Measurements from ENCODE around the gene FRMD1. TPM values are rescaled to one million over a fixed set of nuclear protein-coding genes. Genes with fewer than 3 reads are reported as not detected.

FRMD1 gene
- polyA plus RNA-seq, 3 donors, result not detected

GRCh38 chr6:168097221-168097620, 18.2 kb upstream of the FRMD1 start:
- H3K9ac ChIP-seq (ENCODE audit: insufficient read depth, low read length, poor library complexity, severe bottlenecking), result no peak overlapping the region
- no peak overlapping the region for H3K4me3 Mint-ChIP-seq

GRCh38 chr6:168096271-168096764, 17.3 kb upstream of the FRMD1 start:
- Histone ChIP-seq H3K4me2 (replicated peaks; ENCODE audit: extremely low read depth, low read length, poor library complexity, severe bottlenecking) (no peak overlapping the region), H3K9me3 (replicated peaks in 1 of 2; ENCODE audit: control insufficient read depth in 1 of 2, insufficient read depth in 1 of 2, low read length in 2 of 2) (peaks cover 0 to 10% of the 10 kb centered on the region in 2 donors), H3K79me2 (ENCODE audit: insufficient read depth, low read length) (no peaks in the 10 kb centered on the region), H3K27ac (ENCODE audit: low read depth in 1 of 2, low read length in 2 of 2) (no peak overlapping the region), H2AFZ (ENCODE audit: insufficient read depth, low read depth, low read length, poor library complexity, severe bottlenecking) (no peak overlapping the region), H3K4me1 (ENCODE audit: control insufficient read depth in 1 of 2, insufficient read depth in 2 of 2, low read length in 2 of 2) (no peaks in the 10 kb centered on the region), H3K9ac (ENCODE audit: insufficient read depth, low read length, poor library complexity, severe bottlenecking) (no peak overlapping the region), H3K27me3 (ENCODE audit: control insufficient read depth in 2 of 2, insufficient read depth in 2 of 2, low read length in 2 of 2) (peaks cover 0 to 12% of the 10 kb centered on the region in 2 donors), H3K36me3 (replicated peaks in 1 of 2; ENCODE audit: control insufficient read depth in 1 of 2, insufficient read depth in 2 of 2, low read length in 2 of 2) (no peaks in the 10 kb centered on the region), H4K20me1 (ENCODE audit: insufficient read depth, low read length) (no peaks in the 10 kb centered on the region), H3K4me3 (replicated peaks in 1 of 3; ENCODE audit: low read depth in 2 of 3, low read length in 3 of 3) (no peak overlapping the region)
- TF ChIP-seq CTCF (IDR thresholded peaks at IDR 0.05), result no peak
- DNase-seq, result no peak
- Mint-ChIP-seq H3K9me3 (peaks cover 0 to 8% (median 2%) of the 10 kb centered on the region in 7 donors), H3K27ac (no peak overlapping the region), H3K4me1 (no peaks in the 10 kb centered on the region), H3K36me3 (no peaks in the 10 kb centered on the region), H3K4me3 (no peak overlapping the region), H3K27me3 (ENCODE audit: low read depth in 3 of 3) (peaks cover 8 to 17% (median 12%) of the 10 kb centered on the region in 3 donors)
- intact Hi-C loops (cut with micrococcal nuclease), result no loop called here
- WGBS (ENCODE audit: insufficient coverage), result 76% methylated on average over 11 of the region's 13 CpGs

More at GRCh38 chr6:168097221-168097620, 18.2 kb upstream of the FRMD1 start:
- peaks cover 0 to 6% (median 2%) of the 10 kb centered on the region in 7 donors for H3K9me3 Mint-ChIP-seq
- no peak for TF ChIP-seq CTCF (IDR thresholded peaks at IDR 0.05)
- no peak overlapping the region for H3K27ac Mint-ChIP-seq
- no peak overlapping the region for H3K4me3 ChIP-seq (replicated peaks in 1 of 3; ENCODE audit: low read depth in 2 of 3, low read length in 3 of 3)
- peaks cover 15 to 25% (median 19%) of the 10 kb centered on the region in 3 donors for H3K27me3 Mint-ChIP-seq (ENCODE audit: low read depth in 3 of 3)
- peaks cover 3 to 17% of the 10 kb centered on the region in 2 donors for H3K27me3 ChIP-seq (ENCODE audit: control insufficient read depth in 2 of 2, insufficient read depth in 2 of 2, low read length in 2 of 2)
- peaks cover 0 to 4% of the 10 kb centered on the region in 2 donors for H3K9me3 ChIP-seq (replicated peaks in 1 of 2; ENCODE audit: control insufficient read depth in 1 of 2, insufficient read depth in 1 of 2, low read length in 2 of 2)
- no peaks in the 10 kb centered on the region for H3K36me3 ChIP-seq (replicated peaks in 1 of 2; ENCODE audit: control insufficient read depth in 1 of 2, insufficient read depth in 2 of 2, low read length in 2 of 2)
- intact Hi-C loops (cut with micrococcal nuclease), result no loop called here
- no peak overlapping the region for H3K4me2 ChIP-seq (replicated peaks; ENCODE audit: extremely low read depth, low read length, poor library complexity, severe bottlenecking)
- no peak for DNase-seq
- no peak overlapping the region for H3K27ac ChIP-seq (ENCODE audit: low read depth in 1 of 2, low read length in 2 of 2)
- H3K36me3 Mint-ChIP-seq, result no peaks in the 10 kb centered on the region
- WGBS (ENCODE audit: insufficient coverage), result 94% methylated on average over 8 of the region's 10 CpGs
- no peaks in the 10 kb centered on the region for H3K4me1 Mint-ChIP-seq
- H4K20me1 ChIP-seq (ENCODE audit: insufficient read depth, low read length), result no peaks in the 10 kb centered on the region
- H3K79me2 ChIP-seq (ENCODE audit: insufficient read depth, low read length), result no peaks in the 10 kb centered on the region
- H3K4me1 ChIP-seq (ENCODE audit: control insufficient read depth in 1 of 2, insufficient read depth in 2 of 2, low read length in 2 of 2), result no peaks in the 10 kb centered on the region
- H2AFZ ChIP-seq (ENCODE audit: insufficient read depth, low read depth, low read length, poor library complexity, severe bottlenecking), result no peak overlapping the region

Data from CD14-positive monocyte (primary cell).